RWPE1 (cell line): ENCODE measurements around the gene GDPD3.

Source experiments
- CTCF ChIA-PET: fragments of 350-600 bp; sonication (Branson Sonifier 250); formaldehyde crosslinking; extraction: SDS; loops from one replicate; lab custom pipeline; 2021; lab: Yijun Ruan, JAX
- POLR2A ChIA-PET: fragments of 400-600 bp; formaldehyde crosslinking; extraction: SDS; loops from one replicate; lab custom pipeline; 2020; ENCODE audit warnings: antibody characterized with exemption; ENCODE audit not compliant: low non-redundant PET; lab: Yijun Ruan, JAX
- DNase-seq: peaks from one replicate; pipeline ENCODE4 v3.0.0; 2012; ENCODE audit warnings: low spot score
- H3K27ac ChIP-seq: fragments of 450-650 bp; 2 replicates; pipeline ENCODE4 v1.5.1; 2017
- TF ChIP-seq, protein P1 (sequence below): fragments of 450-650 bp; conservative IDR thresholded peaks from 2 replicates; pipeline ENCODE4 v1.5.1; 2017; ENCODE audit warnings: low read depth, mild to moderate bottlenecking

Gene GDPD3

DNA sequence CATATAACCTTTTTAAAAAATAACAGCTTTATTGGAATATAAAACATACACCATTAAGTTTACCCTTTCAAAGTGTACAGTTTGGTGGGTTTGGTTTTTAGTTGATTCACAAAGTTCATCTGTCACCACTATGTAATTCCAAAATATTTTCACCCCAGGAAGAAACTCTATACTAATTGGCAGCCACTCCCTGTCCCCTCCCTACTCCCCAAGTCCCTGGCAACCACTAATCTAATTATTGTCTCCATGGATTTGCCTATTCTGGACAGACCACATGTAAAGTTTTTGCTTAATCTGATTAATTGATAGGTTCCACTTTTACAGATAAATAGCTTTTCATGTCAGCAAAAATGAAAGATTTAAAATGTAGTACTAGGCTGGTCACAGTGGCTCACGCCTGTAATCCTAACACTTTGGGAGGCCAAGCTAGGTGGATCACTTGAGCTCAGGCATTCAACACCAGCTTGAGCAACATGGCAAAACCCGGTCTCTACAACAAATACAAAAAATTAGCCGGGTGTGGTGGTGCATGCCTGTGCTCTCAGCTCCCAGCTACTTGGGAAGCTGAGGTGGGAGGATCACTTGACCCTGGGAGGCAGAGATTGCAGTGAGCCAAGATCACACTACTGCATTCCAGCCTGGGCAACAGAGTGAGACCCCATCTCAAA is 34.6 kb upstream of the GDPD3 start:
- no peak overlapping the region for H3K27ac ChIP-seq
- ChIA-PET POLR2A (no interaction called here), CTCF (interaction anchor here (0.6 kb wide), 1 partner anchor 629 kb away, joined by 3 read pairs; no protein-coding TSS in a partner anchor)
- DNase-seq, result no peak
- TF ChIP-seq, protein P1, sequence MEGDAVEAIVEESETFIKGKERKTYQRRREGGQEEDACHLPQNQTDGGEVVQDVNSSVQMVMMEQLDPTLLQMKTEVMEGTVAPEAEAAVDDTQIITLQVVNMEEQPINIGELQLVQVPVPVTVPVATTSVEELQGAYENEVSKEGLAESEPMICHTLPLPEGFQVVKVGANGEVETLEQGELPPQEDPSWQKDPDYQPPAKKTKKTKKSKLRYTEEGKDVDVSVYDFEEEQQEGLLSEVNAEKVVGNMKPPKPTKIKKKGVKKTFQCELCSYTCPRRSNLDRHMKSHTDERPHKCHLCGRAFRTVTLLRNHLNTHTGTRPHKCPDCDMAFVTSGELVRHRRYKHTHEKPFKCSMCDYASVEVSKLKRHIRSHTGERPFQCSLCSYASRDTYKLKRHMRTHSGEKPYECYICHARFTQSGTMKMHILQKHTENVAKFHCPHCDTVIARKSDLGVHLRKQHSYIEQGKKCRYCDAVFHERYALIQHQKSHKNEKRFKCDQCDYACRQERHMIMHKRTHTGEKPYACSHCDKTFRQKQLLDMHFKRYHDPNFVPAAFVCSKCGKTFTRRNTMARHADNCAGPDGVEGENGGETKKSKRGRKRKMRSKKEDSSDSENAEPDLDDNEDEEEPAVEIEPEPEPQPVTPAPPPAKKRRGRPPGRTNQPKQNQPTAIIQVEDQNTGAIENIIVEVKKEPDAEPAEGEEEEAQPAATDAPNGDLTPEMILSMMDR, result no peak

DNA sequence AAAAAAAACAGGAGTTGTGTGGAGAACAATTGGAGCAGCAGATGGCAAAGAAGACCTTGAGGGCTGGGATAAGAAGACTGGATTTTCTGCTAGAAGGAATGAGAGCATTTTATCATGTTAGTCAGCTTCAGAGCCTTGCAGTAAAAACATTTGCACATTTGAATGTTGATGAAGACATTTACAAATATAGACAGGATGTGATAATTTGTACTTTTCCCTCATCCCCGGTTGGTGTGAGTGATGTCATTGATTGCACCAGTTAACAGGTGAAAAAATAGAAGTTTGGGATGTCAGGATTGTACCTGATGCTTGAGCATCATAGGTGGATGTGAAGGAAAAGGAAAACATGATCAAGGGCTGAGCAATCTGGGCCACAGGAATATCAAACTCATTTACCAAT is 32.3 kb upstream of the GDPD3 start:
- TF ChIP-seq, protein P1, result no peak
- CTCF ChIA-PET, result no interaction called here
- DNase-seq, result no peak
- H3K27ac ChIP-seq, result no peak overlapping the region
- POLR2A ChIA-PET, result no interaction called here

DNA sequence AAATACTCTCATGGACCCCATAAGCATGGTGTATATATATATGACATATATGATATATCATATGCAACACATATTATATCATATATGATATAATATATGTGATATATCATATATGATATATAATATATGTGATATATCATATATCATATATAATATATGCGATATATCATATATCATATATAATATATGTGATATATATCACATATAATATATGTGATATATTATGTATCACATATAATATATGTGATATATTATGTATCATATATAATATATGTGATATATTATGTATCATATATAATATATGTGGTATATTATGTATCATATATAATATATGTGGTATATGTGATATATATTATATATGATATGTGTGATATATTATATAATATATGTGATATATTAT is 31.6 kb upstream of the GDPD3 start:
- ChIA-PET POLR2A (no interaction called here), CTCF (no interaction called here)
- TF ChIP-seq, protein P1, result no peak

DNA sequence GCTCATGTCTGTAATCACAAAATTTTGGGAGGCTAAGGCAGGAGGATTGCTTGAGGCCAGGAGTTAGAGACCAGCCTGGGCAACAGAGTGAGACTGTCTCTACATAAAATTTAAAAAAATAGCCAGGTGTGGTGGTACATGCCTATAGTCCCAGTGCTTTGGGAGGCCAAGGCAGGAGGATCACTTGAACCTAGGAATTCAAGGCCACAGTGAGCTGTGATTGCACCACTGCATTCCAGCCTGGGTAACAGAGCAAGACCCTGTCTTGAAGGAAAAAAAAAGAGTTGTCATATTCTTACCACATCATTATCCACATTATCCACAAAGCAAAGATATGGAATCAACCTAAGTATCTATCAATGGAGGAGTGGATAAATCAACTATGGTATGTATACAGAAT is 30.7 kb upstream of the GDPD3 start:
- CTCF ChIA-PET, result no interaction called here
- POLR2A ChIA-PET, result no interaction called here
- H3K27ac ChIP-seq, result no peak overlapping the region
- no peak for DNase-seq
- TF ChIP-seq, protein P1, result no peak

More for the DNA sequence above, 31.6 kb upstream of the GDPD3 start:
- no peak overlapping the region for H3K27ac ChIP-seq
- DNase-seq, result no peak

DNA sequence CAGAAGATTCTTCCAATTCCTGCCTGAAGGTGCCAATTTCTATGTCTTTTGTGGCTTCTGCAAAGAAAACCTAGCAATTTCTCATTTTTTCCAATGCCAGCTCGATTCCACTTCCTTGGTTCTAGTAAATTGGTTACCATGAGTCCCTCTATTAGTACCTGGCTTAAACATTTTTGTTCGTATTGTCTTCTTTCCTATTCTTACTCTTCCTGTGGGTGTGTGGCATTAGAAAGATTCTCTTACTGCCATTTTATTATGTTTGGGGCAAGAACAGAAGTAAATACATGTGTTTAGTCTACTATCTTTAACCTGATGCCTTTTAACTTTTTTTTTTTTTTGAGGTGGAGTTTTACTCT is 30.0 kb upstream of the GDPD3 start:
- TF ChIP-seq, protein P1, result no peak
- ChIA-PET POLR2A (no interaction called here), CTCF (interaction anchor here (0.6 to 1.1 kb wide), 3 partner anchors 38 to 71 kb away, joined by 3 to 6 read pairs (median 4); partner anchors contain the start of gene TBX6)
- H3K27ac ChIP-seq, result no peak overlapping the region
- no peak for DNase-seq

DNA sequence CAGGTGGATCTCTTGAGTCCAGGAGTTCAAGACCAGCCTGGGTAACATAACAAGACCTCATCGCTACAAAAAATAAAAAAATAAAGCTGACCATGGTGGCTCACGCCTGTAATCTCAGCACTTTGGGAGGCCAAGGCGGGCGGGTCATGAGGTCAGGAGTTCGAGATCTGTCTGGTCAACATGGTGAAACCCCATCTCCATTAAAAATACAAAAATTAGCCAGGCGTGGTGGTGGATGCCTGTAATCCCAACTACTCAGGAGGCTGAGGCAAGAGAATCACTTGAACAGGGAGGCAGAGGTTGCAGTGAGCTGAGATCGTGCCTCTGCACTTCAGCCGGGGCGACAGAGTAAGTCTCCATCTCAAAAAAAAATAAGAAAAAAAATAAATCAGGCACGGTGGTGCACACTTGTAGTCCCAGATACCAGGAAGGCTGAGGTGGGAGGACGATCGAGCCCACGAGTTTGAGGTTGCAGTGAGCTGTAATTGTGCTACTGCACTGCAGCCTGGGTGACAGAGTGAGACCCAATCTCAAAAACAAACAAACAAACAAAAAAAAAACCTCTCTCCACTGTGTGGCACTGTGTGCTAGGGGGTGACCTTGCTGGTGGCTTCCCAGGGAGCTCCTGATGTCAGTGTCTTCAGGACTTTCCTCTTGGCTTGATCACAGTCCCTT is 29.5 kb upstream of the GDPD3 start:
- no peak overlapping the region for H3K27ac ChIP-seq
- CTCF ChIA-PET, result interaction anchor here (0.6 to 1.1 kb wide), 3 partner anchors 38 to 70 kb away, joined by 3 to 6 read pairs (median 4); partner anchors contain the start of gene TBX6
- TF ChIP-seq, protein P1, result no peak
- DNase-seq, result no peak
- POLR2A ChIA-PET, result no interaction called here
